Osteoblast (primary cell): Measurements from ENCODE around the gene ARAF. TPM values are rescaled to one million over a fixed set of nuclear protein-coding genes. Genes with fewer than 3 reads are reported as not detected.

Source experiments
- DNase-seq: peaks from one replicate; pipeline ENCODE4 v3.0.0; 2011; ENCODE audit warnings: low spot score, mixed read lengths; ENCODE audit not compliant: insufficient read length; ENCODE audit errors: missing footprints
- H2AFZ ChIP-seq: 2 replicates; pipeline ENCODE4 v1.6.0; 2011; ENCODE audit warnings: mild to moderate bottlenecking, low read length
- H3K27ac ChIP-seq: 2 replicates; pipeline ENCODE4 v1.5.1; 2011; ENCODE audit warnings: mild to moderate bottlenecking, low read depth, low read length, moderate library complexity
- H3K27me3 ChIP-seq: 2 replicates; pipeline ENCODE4 v1.6.0; 2012; ENCODE audit warnings: mild to moderate bottlenecking, control low read depth, inconsistent platforms, low read length, moderate library complexity; ENCODE audit not compliant: insufficient read depth
- H3K36me3 ChIP-seq: 2 replicates; pipeline ENCODE4 v1.5.1; 2011; ENCODE audit warnings: mild to moderate bottlenecking, low read length, control low read depth, moderate library complexity; ENCODE audit not compliant: insufficient read depth
- H3K4me1 ChIP-seq: 2 replicates; pipeline ENCODE4 v1.5.1; 2011; ENCODE audit warnings: mild to moderate bottlenecking, low read length, control low read depth, moderate library complexity; ENCODE audit not compliant: insufficient read depth
- H3K4me2 ChIP-seq: 2 replicates; pipeline ENCODE4 v1.6.0; 2011; ENCODE audit warnings: mild to moderate bottlenecking, low read length; ENCODE audit not compliant: insufficient read depth
- H3K4me3 ChIP-seq: fragments of 200-600 bp; sonication (generic); 3 replicates; pipeline ENCODE4 v1.5.1; 2012; ENCODE audit warnings: mild to moderate bottlenecking, low read length, inconsistent platforms; ENCODE audit not compliant: insufficient read depth
- H3K79me2 ChIP-seq: 2 replicates; pipeline ENCODE4 v1.6.0; 2012; ENCODE audit warnings: mild to moderate bottlenecking, low read length, control low read depth, inconsistent platforms; ENCODE audit not compliant: insufficient read depth
- H3K9me3 ChIP-seq: 2 replicates; pipeline ENCODE4 v1.5.1; 2011; ENCODE audit warnings: low read depth, low read length, control low read depth
- H4K20me1 ChIP-seq: 2 replicates; pipeline ENCODE4 v1.6.0; 2012; ENCODE audit warnings: mild to moderate bottlenecking, low read length, control low read depth; ENCODE audit not compliant: insufficient read depth
- small RNA-seq: library from RNA; depleted of rRNA; stranded (forward); fragments of <200 nt; gene quantifications from one replicate; pipeline ENCODE3, GENCODE V24; 2012
- total RNA-seq: library from RNA; depleted of rRNA; stranded (reverse); fragments of >200 nt; gene quantifications from 2 replicates; pipeline ENCODE4 v1.2.3, GENCODE V29; 2012
- TF ChIP-seq, protein P1 (sequence below): IDR thresholded peaks from 2 replicates; pipeline ENCODE4 v1.5.1; 2011; ENCODE audit warnings: mild to moderate bottlenecking, low read depth, low read length, moderate library complexity; ENCODE audit errors: extremely low read depth

The ARAF gene
- total RNA-seq, 1 donor: 21.0 TPM

DNA sequence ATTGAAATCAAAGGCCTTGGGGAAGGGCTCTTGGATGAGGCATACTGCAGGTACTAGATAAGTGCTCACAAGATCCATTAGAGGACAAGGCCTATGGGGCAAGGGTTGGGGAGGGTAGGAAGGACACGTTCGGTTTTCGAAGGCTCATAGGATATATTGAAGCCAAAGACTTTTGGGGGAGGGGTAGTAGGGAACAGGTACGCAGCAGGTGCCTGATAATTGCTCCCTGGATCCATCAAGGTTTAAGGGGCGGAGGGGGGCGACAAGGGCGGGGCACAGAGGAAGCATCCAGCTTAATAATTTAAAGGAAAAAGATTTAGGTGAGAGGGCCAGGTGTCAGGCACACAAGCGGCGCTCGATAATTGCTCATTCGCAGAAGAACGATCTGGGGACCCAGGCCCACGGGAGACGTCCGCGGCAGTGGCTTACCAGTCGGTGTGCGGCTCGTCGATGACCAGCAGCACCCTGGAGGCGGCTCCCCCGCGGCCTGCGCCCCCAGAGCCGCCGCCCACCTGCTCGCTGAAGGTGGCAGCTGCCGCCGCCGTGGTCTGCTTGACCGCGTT lies 58.0 kb downstream of the ARAF start:
- H3K9me3 ChIP-seq: no peaks in the 10 kb centered on the region
- H3K27me3 ChIP-seq: peaks cover 8% of the 10 kb centered on the region
- H3K4me3 ChIP-seq: no peak overlapping the region
- DNase-seq: no peak
- H3K4me1 ChIP-seq: no peaks in the 10 kb centered on the region
- H3K27ac ChIP-seq: no peak overlapping the region
- no peaks in the 10 kb centered on the region for H4K20me1 ChIP-seq
- H3K4me2 ChIP-seq: peak overlapping the region; percentile 67
- no peaks in the 10 kb centered on the region for H3K79me2 ChIP-seq
- H2AFZ ChIP-seq: no peak overlapping the region
- no peaks in the 10 kb centered on the region for H3K36me3 ChIP-seq
- TF ChIP-seq, protein P1, sequence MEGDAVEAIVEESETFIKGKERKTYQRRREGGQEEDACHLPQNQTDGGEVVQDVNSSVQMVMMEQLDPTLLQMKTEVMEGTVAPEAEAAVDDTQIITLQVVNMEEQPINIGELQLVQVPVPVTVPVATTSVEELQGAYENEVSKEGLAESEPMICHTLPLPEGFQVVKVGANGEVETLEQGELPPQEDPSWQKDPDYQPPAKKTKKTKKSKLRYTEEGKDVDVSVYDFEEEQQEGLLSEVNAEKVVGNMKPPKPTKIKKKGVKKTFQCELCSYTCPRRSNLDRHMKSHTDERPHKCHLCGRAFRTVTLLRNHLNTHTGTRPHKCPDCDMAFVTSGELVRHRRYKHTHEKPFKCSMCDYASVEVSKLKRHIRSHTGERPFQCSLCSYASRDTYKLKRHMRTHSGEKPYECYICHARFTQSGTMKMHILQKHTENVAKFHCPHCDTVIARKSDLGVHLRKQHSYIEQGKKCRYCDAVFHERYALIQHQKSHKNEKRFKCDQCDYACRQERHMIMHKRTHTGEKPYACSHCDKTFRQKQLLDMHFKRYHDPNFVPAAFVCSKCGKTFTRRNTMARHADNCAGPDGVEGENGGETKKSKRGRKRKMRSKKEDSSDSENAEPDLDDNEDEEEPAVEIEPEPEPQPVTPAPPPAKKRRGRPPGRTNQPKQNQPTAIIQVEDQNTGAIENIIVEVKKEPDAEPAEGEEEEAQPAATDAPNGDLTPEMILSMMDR: no peak

DNA sequence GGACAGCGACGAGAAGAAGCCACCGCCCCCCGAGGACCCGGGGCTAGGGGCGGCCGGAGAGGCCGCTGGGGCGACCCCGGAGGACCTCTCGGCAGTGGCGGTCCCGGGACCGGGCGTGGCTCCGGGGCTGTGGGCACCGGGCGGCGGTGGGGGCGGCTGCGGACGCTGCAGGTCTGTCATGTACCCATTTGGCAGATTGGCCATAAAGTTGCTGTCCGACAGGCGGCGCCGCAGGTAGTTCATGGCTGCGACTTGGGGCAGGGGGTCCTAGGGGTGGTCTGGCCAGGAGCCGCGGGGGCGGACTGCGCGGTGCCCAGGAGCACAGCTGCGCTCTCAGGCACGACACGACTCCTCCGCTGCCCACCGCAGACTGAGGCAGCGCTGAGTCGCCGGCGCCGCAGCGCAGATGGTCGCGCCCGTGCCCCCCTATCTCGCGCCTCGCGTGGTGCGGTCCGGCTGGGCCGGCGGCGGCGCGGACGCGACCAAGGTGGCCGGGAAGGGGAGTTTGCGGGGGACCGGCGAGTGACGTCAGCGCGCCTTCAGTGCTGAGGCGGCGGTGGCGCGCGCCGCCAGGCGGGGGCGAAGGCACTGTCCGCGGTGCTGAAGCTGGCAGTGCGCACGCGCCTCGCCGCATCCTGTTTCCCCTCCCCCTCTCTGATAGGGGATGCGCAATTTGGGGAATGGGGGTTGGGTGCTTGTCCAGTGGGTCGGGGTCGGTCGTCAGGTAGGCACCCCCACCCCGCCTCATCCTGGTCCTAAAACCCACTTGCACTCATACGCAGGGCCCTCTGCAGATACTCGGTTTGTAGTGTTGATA lies 58.7 kb downstream of the ARAF start, which contains the start of gene SYN1:
SYN1 (minus strand) TSS at position 372 of the 817 bp plus-strand sequence; CDS start at position 243, 129 bp downstream.
- H3K27me3 ChIP-seq: peaks cover 8% of the 10 kb centered on the region
- no peaks in the 10 kb centered on the region for H3K79me2 ChIP-seq
- H3K27ac ChIP-seq: no peak within 1 kb of the TSS
- H2AFZ ChIP-seq: no peak within 1 kb of the TSS
- H3K4me3 ChIP-seq: peak within 1 kb of the TSS; percentile 62
- no peaks in the 10 kb centered on the region for H3K4me1 ChIP-seq
- H3K4me2 ChIP-seq: peak within 1 kb of the TSS; percentile 67
- no peaks in the 10 kb centered on the region for H4K20me1 ChIP-seq
- no peaks in the 10 kb centered on the region for H3K9me3 ChIP-seq
- peak; percentile 97 for DNase-seq
- TF ChIP-seq, protein P1: no peak
- no peaks in the 10 kb centered on the region for H3K36me3 ChIP-seq

DNA sequence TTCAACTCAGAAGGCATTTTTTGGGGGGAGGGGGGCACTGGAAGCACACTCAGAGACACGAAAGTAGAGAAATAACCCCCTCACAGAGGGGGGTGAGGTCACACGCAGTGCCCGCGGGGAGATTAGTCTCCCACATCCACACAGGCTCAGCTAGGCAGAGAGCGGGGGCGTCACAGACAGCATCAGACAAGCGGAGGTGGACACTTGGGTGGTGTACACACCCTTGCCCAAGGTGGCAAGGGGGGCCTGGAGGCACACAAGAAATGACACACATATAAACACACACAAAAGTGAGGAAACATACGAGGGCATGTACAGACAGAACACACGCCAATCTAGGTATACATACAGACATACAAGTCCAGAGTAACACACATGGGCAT lies 59.3 kb downstream of the ARAF start:
- no peak for DNase-seq
- peaks cover 8% of the 10 kb centered on the region for H3K27me3 ChIP-seq
- no peak overlapping the region for H3K4me3 ChIP-seq
- no peak overlapping the region for H3K4me2 ChIP-seq
- H4K20me1 ChIP-seq: no peaks in the 10 kb centered on the region
- H3K4me1 ChIP-seq: no peaks in the 10 kb centered on the region
- H2AFZ ChIP-seq: no peak overlapping the region
- H3K36me3 ChIP-seq: no peaks in the 10 kb centered on the region
- no peaks in the 10 kb centered on the region for H3K9me3 ChIP-seq
- no peaks in the 10 kb centered on the region for H3K79me2 ChIP-seq
- H3K27ac ChIP-seq: no peak overlapping the region
- TF ChIP-seq, protein P1: no peak

Small RNA genes lying within 50 kb of the gene (small RNA-seq; reads per million reads assigned to genes)
- gene MIR4769: not detected

Other genes with a start within 250 kb of the ARAF start
- gene ZNF157, start 190.6 kb upstream of the ARAF start, total RNA-seq: under 0.01 TPM in 1 of 2 replicates, not detected in the other
- 9.0 and 9.1 TPM in 2 replicates for gene ZNF41, start 78.0 kb upstream of the ARAF start, total RNA-seq
- 904 and 922 TPM in 2 replicates for gene TIMP1, start 21.2 kb downstream of the ARAF start, total RNA-seq
- gene SYN1, start 58.7 kb downstream of the ARAF start, total RNA-seq: under 0.01 TPM in 2 replicates
- gene CFP, start 68.7 kb downstream of the ARAF start, total RNA-seq: 0.29 and 0.36 TPM in 2 replicates
- gene ELK1, start 89.4 kb downstream of the ARAF start, total RNA-seq: 36.2 and 37.6 TPM in 2 replicates
- gene UXT, start 98.0 kb downstream of the ARAF start, total RNA-seq: 93.4 and 94.9 TPM in 2 replicates